ENCODE measurements around the gene SEPSECS. TPM values are rescaled to one million over a fixed set of nuclear protein-coding genes. Genes with fewer than 3 reads are reported as not detected.

Gene SEPSECS
- total RNA-seq, 2 experiments from 2014 or later: 18.5 to 18.7 TPM

- ChIA-PET POLR2A (no interaction called here), CTCF (no interaction called here)
- Histone ChIP-seq H3K9me3 (ENCODE audit: control insufficient read depth in 1 of 2, insufficient read depth in 1 of 2, low read length in 2 of 2) (no peaks in the 10 kb centered on the region), H3K36me3 (ENCODE audit: insufficient read depth, low read length) (peaks cover 19% of the 10 kb centered on the region), H3K27ac (ENCODE audit: low read depth in 1 of 2, low read length in 2 of 2) (no peak overlapping the region), H3K4me3 (ENCODE audit: low read length) (no peak overlapping the region), H3K27me3 (ENCODE audit: control insufficient read depth in 1 of 2, insufficient read depth in 2 of 2, low read length in 2 of 2) (no peaks in the 10 kb centered on the region), H3K4me1 (ENCODE audit: insufficient read depth, low read length) (no peaks in the 10 kb centered on the region)
- intact Hi-C loops (cut with DNase I, micrococcal nuclease): no loop called here
- ATAC-seq (ENCODE audit: poor library complexity): no peak
- H3K27me3 Mint-ChIP-seq: no peaks in the 10 kb centered on the region
- peaks cover 3% of the 10 kb centered on the region for H3K9me3 Mint-ChIP-seq
- no peak overlapping the region for H3K27ac Mint-ChIP-seq
- no peak overlapping the region for H3K4me3 Mint-ChIP-seq
- peaks cover 4% of the 10 kb centered on the region for H3K4me1 Mint-ChIP-seq (ENCODE audit: low read depth)
- H3K36me3 Mint-ChIP-seq (ENCODE audit: low read depth): peaks cover 61% of the 10 kb centered on the region
- DNase-seq: no peak
- TF ChIP-seq, protein P1, sequence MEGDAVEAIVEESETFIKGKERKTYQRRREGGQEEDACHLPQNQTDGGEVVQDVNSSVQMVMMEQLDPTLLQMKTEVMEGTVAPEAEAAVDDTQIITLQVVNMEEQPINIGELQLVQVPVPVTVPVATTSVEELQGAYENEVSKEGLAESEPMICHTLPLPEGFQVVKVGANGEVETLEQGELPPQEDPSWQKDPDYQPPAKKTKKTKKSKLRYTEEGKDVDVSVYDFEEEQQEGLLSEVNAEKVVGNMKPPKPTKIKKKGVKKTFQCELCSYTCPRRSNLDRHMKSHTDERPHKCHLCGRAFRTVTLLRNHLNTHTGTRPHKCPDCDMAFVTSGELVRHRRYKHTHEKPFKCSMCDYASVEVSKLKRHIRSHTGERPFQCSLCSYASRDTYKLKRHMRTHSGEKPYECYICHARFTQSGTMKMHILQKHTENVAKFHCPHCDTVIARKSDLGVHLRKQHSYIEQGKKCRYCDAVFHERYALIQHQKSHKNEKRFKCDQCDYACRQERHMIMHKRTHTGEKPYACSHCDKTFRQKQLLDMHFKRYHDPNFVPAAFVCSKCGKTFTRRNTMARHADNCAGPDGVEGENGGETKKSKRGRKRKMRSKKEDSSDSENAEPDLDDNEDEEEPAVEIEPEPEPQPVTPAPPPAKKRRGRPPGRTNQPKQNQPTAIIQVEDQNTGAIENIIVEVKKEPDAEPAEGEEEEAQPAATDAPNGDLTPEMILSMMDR (IDR thresholded peaks at IDR 0.05): no peak
These were observed 30.3 kb downstream of the SEPSECS start for GRCh38 chr4:25129917-25130316.

- no peaks in the 10 kb centered on the region for H3K27me3 Mint-ChIP-seq
- Histone ChIP-seq H3K4me3 (ENCODE audit: low read length) (no peak overlapping the region), H3K27me3 (ENCODE audit: control insufficient read depth in 1 of 2, insufficient read depth in 2 of 2, low read length in 2 of 2) (no peaks in the 10 kb centered on the region), H3K36me3 (ENCODE audit: insufficient read depth, low read length) (peaks cover 28% of the 10 kb centered on the region), H3K4me1 (ENCODE audit: insufficient read depth, low read length) (no peaks in the 10 kb centered on the region), H3K9me3 (ENCODE audit: control insufficient read depth in 1 of 2, insufficient read depth in 1 of 2, low read length in 2 of 2) (no peaks in the 10 kb centered on the region), H3K27ac (ENCODE audit: low read depth in 1 of 2, low read length in 2 of 2) (no peak overlapping the region)
- peaks cover 65% of the 10 kb centered on the region for H3K36me3 Mint-ChIP-seq (ENCODE audit: low read depth)
- TF ChIP-seq, protein P1 (IDR thresholded peaks at IDR 0.05): no peak
- H3K4me1 Mint-ChIP-seq (ENCODE audit: low read depth): no peaks in the 10 kb centered on the region
- H3K4me3 Mint-ChIP-seq: no peak overlapping the region
- CTCF ChIA-PET: no interaction called here
- DNase-seq: no peak
- no peaks in the 10 kb centered on the region for H3K9me3 Mint-ChIP-seq
- intact Hi-C loops (cut with DNase I, micrococcal nuclease): no loop called here
- POLR2A ChIA-PET: no interaction called here
- no peak for ATAC-seq (ENCODE audit: poor library complexity)
- H3K27ac Mint-ChIP-seq: no peak overlapping the region
These were observed 31.6 kb downstream of the SEPSECS start for GRCh38 chr4:25128671-25129070.

GRCh38 chr4:25123236-25123635 lies 37.0 kb downstream of the SEPSECS start:
- Mint-ChIP-seq H3K4me3 (no peak overlapping the region), H3K9me3 (no peaks in the 10 kb centered on the region), H3K36me3 (ENCODE audit: low read depth) (peaks cover 64% of the 10 kb centered on the region), H3K27me3 (no peaks in the 10 kb centered on the region), H3K4me1 (ENCODE audit: low read depth) (no peaks in the 10 kb centered on the region), H3K27ac (no peak overlapping the region)
- Histone ChIP-seq H3K36me3 (ENCODE audit: insufficient read depth, low read length) (peaks cover 34% of the 10 kb centered on the region), H3K9me3 (ENCODE audit: control insufficient read depth in 1 of 2, insufficient read depth in 1 of 2, low read length in 2 of 2) (no peaks in the 10 kb centered on the region), H3K4me3 (ENCODE audit: low read length) (no peak overlapping the region), H3K27me3 (ENCODE audit: control insufficient read depth in 1 of 2, insufficient read depth in 2 of 2, low read length in 2 of 2) (no peaks in the 10 kb centered on the region), H3K27ac (ENCODE audit: low read depth in 1 of 2, low read length in 2 of 2) (no peak overlapping the region), H3K4me1 (ENCODE audit: insufficient read depth, low read length) (no peaks in the 10 kb centered on the region)
- TF ChIP-seq, protein P1 (IDR thresholded peaks at IDR 0.05): no peak
- ChIA-PET CTCF (no interaction called here), POLR2A (no interaction called here)
- no peak for DNase-seq
- ATAC-seq (ENCODE audit: poor library complexity): no peak
- intact Hi-C loops (cut with DNase I, micrococcal nuclease): no loop called here
